Parathyroid adenoma (tissue), 2 donors: Measurements from ENCODE around the gene GAL.

ENCODE experiments used
- H2AFZ ChIP-seq: fragments of 300-600 bp; sonication (generic); one replicate; pipeline ENCODE4 v1.7.0; 2017; ENCODE audit warnings: antibody characterized with exemption, mild to moderate bottlenecking
- H3K27ac ChIP-seq: fragments of 300-600 bp; sonication (generic); one replicate; pipeline ENCODE4 v1.7.0; 2017
- H3K27me3 ChIP-seq: fragments of 300-600 bp; sonication (generic); one replicate; pipeline ENCODE4 v1.7.0; 2017; ENCODE audit warnings: low read length; ENCODE audit not compliant: control insufficient read depth, insufficient read depth
- H3K36me3 ChIP-seq: fragments of 300-600 bp; sonication (generic); one replicate; pipeline ENCODE4 v1.7.0; 2017; ENCODE audit warnings: low read length; ENCODE audit not compliant: control insufficient read depth, insufficient read depth
- H3K4me1 ChIP-seq: fragments of 300-600 bp; sonication (generic); one replicate; pipeline ENCODE4 v1.7.0; 2017; ENCODE audit warnings: control low read depth
- H3K4me2 ChIP-seq: fragments of 300-600 bp; sonication (generic); one replicate; pipeline ENCODE4 v1.7.0; 2017; ENCODE audit warnings: low read length
- H3K4me3 ChIP-seq: fragments of 300-600 bp; sonication (generic); one replicate; pipeline ENCODE4 v1.7.0; 2017; ENCODE audit warnings: low read depth, low read length
- H3K79me2 ChIP-seq: fragments of 300-600 bp; sonication (generic); one replicate; pipeline ENCODE4 v1.7.0; 2017; ENCODE audit warnings: control low read depth
- H3K9ac ChIP-seq: fragments of 300-600 bp; sonication (generic); one replicate; pipeline ENCODE4 v1.7.0; 2017; ENCODE audit warnings: mild to moderate bottlenecking
- H3K9me3 ChIP-seq: fragments of 300-600 bp; sonication (generic); one replicate; pipeline ENCODE4 v1.7.0; 2017; ENCODE audit warnings: low read length; ENCODE audit not compliant: control insufficient read depth
- CTCF ChIP-seq: fragments of 300-600 bp; sonication (generic); IDR thresholded peaks from one replicate; pipeline ENCODE4 v1.7.0; 2017; ENCODE audit warnings: antibody characterized with exemption, mild to moderate bottlenecking
- donor health status: primary hyperparathyroidism.

Gene GAL

GRCh38 chr11:68687986-68688385 lies 3.6 kb downstream of the GAL start:
- Histone ChIP-seq H3K4me3 (no peak overlapping the region), H3K4me1 (no peaks in the 10 kb centered on the region), H3K9me3 (no peaks in the 10 kb centered on the region), H3K9ac (no peak overlapping the region), H3K27ac (no peak overlapping the region), H3K27me3 (no peaks in the 10 kb centered on the region), H3K36me3 (no peaks in the 10 kb centered on the region), H2AFZ (no peak overlapping the region), H3K79me2 (no peaks in the 10 kb centered on the region), H3K4me2 (no peak overlapping the region)
- TF ChIP-seq CTCF, result no peak

GRCh38 chr11:68688881-68689280 lies 4.5 kb downstream of the GAL start:
- no peaks in the 10 kb centered on the region for H3K27me3 ChIP-seq

GRCh38 chr11:68689737-68690625 lies 5.6 kb downstream of the GAL start:
- no peaks in the 10 kb centered on the region for H3K27me3 ChIP-seq
- no peaks in the 10 kb centered on the region for H3K79me2 ChIP-seq
- H3K27ac ChIP-seq, result no peak overlapping the region

More at GRCh38 chr11:68688881-68689280, 4.5 kb downstream of the GAL start:
- Histone ChIP-seq H3K9me3 (no peaks in the 10 kb centered on the region), H3K4me2 (no peak overlapping the region), H3K79me2 (no peaks in the 10 kb centered on the region), H3K4me3 (no peak overlapping the region), H2AFZ (no peak overlapping the region), H3K27ac (no peak overlapping the region), H3K4me1 (no peaks in the 10 kb centered on the region), H3K36me3 (no peaks in the 10 kb centered on the region), H3K9ac (no peak overlapping the region)
- no peak for TF ChIP-seq CTCF

GRCh38 chr11:68690671-68691401 lies 6.5 kb downstream of the GAL start:
- Histone ChIP-seq H3K27me3 (no peaks in the 10 kb centered on the region), H3K4me3 (no peak overlapping the region), H3K79me2 (no peaks in the 10 kb centered on the region), H3K9ac (no peak overlapping the region), H3K36me3 (no peaks in the 10 kb centered on the region), H2AFZ (no peak overlapping the region), H3K4me1 (no peaks in the 10 kb centered on the region), H3K27ac (no peak overlapping the region), H3K4me2 (no peak overlapping the region), H3K9me3 (no peaks in the 10 kb centered on the region)
- TF ChIP-seq CTCF, result no peak

More at GRCh38 chr11:68689737-68690625, 5.6 kb downstream of the GAL start:
- Histone ChIP-seq H3K4me2 (no peak overlapping the region), H3K4me3 (no peak overlapping the region), H3K4me1 (no peaks in the 10 kb centered on the region), H2AFZ (no peak overlapping the region), H3K36me3 (no peaks in the 10 kb centered on the region), H3K9me3 (no peaks in the 10 kb centered on the region), H3K9ac (no peak overlapping the region)
- no peak for TF ChIP-seq CTCF
